Large intestine (tissue), 3 donors: ENCODE measurements around the gene GRAMD4. TPM values are rescaled to one million over a fixed set of nuclear protein-coding genes. Genes with fewer than 3 reads are reported as not detected.
A peak's percentile ranks its signal among the peaks of the same experiment; 100 is the strongest.

ENCODE experiments used
- DNase-seq, 2 donors: peaks; one replicate each; pipeline versions ENCODE4 v3.0.0 to v3.0.0-alpha.2; 2013
- H3K27ac ChIP-seq: one replicate; pipeline ENCODE4 v1.5.1; 2013; ENCODE audit warnings: low read length
- H3K27me3 ChIP-seq: 2 replicates; pipeline ENCODE4 v1.6.1; 2013; ENCODE audit warnings: low read length; ENCODE audit not compliant: control insufficient read depth, insufficient read depth
- H3K36me3 ChIP-seq: 2 replicates; pipeline ENCODE4 v1.6.1; 2013; ENCODE audit warnings: low read length; ENCODE audit not compliant: control insufficient read depth, insufficient read depth
- H3K4me1 ChIP-seq: one replicate; pipeline ENCODE4 v1.6.1; 2013; ENCODE audit warnings: low read length; ENCODE audit not compliant: control insufficient read depth, insufficient read depth
- H3K4me3 ChIP-seq: one replicate; pipeline ENCODE4 v1.5.1; 2013; ENCODE audit warnings: low read length
- H3K9me3 ChIP-seq: one replicate; pipeline ENCODE4 v1.6.1; 2013; ENCODE audit warnings: mild to moderate bottlenecking, low read depth, low read length, moderate library complexity; ENCODE audit not compliant: control insufficient read depth
- WGBS: methylation state at CpG from one replicate; pipeline ENCODE4 v1.1.5; 2013; ENCODE audit warnings: low lambda C conversion rate; ENCODE audit not compliant: insufficient coverage; 5-methylcytosine and 5-hydroxymethylcytosine counted together
- polyA plus RNA-seq: library from polyadenylated mRNA; unstranded; fragments of 120-200 nt; gene quantifications from one replicate; pipeline ENCODE4 v1.2.1, GENCODE V29; 2013

The GRAMD4 gene
- polyA plus RNA-seq, 1 donor, result 40.5 TPM

DNA sequence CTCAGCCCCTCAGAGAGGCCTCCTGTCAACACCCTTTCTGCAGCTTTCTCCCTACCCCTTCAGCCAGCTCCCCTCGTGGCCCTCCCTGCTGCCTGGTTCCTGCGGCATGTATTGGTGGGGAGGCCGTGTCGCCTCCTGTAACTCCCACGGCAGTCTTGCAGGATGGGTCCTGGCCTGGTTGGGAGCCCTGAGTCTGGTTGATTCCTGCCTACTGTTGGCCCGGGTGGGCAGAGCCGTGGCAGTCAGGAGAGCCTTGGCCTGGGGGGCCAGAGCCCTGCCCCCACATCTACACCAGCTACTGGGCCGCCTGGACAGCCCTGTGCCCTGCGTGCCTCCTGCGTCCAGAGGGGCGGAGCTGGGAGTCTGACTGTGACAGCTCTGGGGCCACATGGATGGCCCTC, 30.3 kb upstream of the GRAMD4 start:
- no peak for DNase-seq
- Histone ChIP-seq H3K27me3 (no peaks in the 10 kb centered on the region), H3K4me3 (no peak overlapping the region), H3K27ac (no peak overlapping the region), H3K36me3 (peaks cover 2% of the 10 kb centered on the region), H3K4me1 (peaks cover 28% of the 10 kb centered on the region), H3K9me3 (no peaks in the 10 kb centered on the region)
- WGBS, result no CpG with 5 or more reads among the region's 11 CpGs

DNA sequence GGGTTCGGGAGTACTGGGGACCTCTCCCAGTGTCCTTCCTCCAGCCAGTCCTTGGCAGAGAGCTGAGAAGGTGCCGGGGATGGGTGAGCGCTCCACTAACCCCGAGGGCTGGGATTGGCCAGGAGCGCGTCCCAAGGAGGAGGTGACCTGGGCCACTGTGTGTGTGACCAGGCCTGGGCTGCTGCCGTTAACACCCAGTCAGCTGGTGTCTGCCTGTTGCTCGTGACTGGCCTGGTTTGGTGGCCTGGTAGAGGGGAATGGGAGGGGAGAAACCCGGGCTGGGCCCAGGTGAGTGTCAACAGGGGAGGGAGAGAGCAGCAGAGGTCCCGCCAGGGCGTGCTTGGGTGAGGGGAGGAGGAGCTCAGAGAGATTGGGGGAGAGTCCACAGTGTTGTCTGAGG, 29.9 kb upstream of the GRAMD4 start:
- Histone ChIP-seq H3K4me1 (peaks cover 27% of the 10 kb centered on the region), H3K36me3 (peaks cover 2% of the 10 kb centered on the region), H3K27me3 (no peaks in the 10 kb centered on the region), H3K9me3 (no peaks in the 10 kb centered on the region), H3K27ac (no peak overlapping the region), H3K4me3 (no peak overlapping the region)
- 20% methylated on average over 1 of the region's 11 CpGs for WGBS
- no peak for DNase-seq

DNA sequence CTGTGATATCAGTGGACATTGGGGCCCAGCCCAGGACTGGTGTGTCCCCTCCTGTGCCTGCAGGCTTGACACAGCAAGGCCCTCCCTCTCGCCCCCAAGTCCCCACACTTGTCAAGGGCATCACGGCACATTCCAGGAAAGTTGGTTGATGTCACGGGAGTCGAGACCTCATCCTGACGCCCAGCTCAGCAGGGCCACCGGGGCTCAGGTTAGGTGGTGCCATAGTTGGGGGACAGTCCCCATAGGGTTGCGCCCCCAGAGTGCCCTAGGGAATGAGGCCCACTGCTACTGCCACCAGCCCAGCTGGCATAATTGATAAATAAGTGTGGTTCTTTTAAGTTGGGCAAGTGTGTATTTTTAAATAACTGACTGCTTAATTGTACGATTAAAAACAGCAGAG, 28.3 kb upstream of the GRAMD4 start:
- Histone ChIP-seq H3K27me3 (no peaks in the 10 kb centered on the region), H3K4me3 (no peak overlapping the region), H3K36me3 (no peaks in the 10 kb centered on the region), H3K27ac (no peak overlapping the region), H3K9me3 (no peaks in the 10 kb centered on the region), H3K4me1 (peaks cover 25% of the 10 kb centered on the region)
- DNase-seq, result no peak
- WGBS, result no CpG with 5 or more reads among the region's 8 CpGs

DNA sequence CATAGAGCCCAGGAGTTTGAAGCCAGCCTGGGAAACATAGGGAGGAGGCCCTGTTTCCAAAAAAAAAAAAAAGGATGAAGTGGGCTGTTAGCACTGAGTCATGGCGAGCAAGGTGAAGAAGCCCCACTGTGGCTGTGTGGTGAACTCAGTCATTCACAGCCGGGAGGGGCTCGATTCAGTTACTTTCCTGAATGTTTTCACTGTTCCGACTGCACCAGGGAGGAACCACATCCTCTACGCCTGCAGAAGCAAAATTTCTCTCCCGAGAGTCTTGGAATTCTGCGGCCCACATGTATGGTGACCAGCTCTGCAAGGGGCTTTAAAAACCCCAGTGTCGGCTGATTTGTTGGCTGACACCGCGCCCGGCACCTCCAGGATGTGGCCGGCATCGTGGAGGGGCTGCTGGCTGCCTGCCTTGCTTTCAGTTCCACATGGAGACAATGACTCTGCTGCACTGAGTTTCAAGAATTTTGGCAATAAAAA, 27.8 kb upstream of the GRAMD4 start:
- Histone ChIP-seq H3K27me3 (no peaks in the 10 kb centered on the region), H3K9me3 (no peaks in the 10 kb centered on the region), H3K4me3 (no peak overlapping the region), H3K4me1 (peaks cover 24% of the 10 kb centered on the region), H3K36me3 (no peaks in the 10 kb centered on the region), H3K27ac (no peak overlapping the region)
- no peak for DNase-seq
- WGBS, result no CpG with 5 or more reads among the region's 13 CpGs

DNA sequence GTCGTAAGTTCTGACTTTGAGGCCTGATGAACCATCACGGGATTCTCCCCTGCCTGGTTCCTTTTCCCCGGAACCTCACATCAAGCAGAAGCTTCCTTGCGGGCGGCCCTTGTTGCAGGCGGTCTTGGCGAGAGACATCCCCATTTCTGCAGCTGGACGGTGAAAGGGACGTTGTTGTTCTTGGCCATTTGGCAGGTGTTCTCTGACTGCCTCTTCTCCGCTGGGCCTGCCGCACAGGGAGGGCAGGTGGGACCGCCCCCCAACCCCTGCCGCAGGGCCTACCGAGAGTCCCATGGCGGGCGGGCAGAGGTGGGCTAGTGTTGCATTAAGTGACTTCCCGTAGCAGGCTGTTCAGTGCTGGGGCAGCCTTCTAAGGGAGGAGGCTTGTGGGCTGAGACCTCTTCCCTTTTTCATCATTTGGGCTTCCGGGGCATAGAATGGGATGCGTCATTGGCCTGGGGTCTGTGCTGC, 26.9 kb upstream of the GRAMD4 start:
- Histone ChIP-seq H3K4me3 (no peak overlapping the region), H3K27me3 (no peaks in the 10 kb centered on the region), H3K4me1 (peaks cover 26% of the 10 kb centered on the region), H3K36me3 (no peaks in the 10 kb centered on the region), H3K9me3 (no peaks in the 10 kb centered on the region), H3K27ac (no peak overlapping the region)
- no CpG with 5 or more reads among the region's 19 CpGs for WGBS
- no peak for DNase-seq

DNA sequence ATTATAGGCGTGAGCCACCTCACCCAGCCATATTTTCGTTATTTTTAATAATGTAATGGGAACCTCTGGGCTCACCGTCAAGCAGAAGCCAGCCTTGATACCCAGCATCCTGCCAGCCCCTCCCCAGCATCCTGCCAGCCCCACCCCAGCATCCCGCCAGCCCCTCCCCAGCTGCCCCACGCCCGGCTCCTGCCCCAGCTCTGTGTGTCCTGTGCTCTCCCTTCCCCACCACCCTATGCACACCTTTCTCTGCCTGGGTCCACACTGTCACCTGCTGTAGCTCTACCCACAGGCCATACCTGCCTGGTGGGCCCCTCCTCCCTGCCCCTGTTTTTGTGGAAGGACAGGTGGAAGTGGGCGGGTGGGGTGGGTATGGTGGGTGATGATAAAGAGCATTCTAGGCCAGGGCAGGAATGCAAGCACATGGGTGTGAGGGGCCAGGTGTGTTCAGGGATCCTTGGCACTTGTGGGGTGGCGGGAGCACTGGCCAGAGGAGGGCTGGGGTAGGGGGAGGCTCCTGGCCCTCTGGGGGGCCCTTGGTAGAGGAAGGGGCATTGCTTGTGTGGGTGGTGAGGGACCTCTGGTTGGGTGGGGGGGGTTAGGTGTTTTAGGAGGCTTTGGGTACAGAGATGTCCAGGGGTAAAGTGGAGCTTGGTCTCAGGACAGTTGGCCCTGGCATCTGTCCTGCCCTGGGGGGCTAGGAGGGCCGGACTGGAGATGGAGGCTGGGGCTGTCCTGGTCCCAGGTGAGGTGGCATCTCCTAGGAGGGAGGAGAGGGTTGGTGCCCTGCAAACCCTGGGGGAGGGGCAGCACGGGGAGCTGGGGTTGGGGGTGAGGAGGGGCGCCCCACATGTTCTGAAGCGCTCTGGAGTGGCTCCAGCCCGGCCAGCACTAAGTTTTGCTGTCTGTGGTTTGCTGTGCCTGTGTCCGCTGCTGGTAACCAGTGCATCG, 25.9 kb upstream of the GRAMD4 start:
- no peaks in the 10 kb centered on the region for H3K27me3 ChIP-seq
- H3K4me1 ChIP-seq, result peaks cover 28% of the 10 kb centered on the region
- no peaks in the 10 kb centered on the region for H3K9me3 ChIP-seq
- no CpG with 5 or more reads among the region's 15 CpGs for WGBS
- no peak overlapping the region for H3K27ac ChIP-seq
- DNase-seq, result no peak
- H3K36me3 ChIP-seq, result no peaks in the 10 kb centered on the region
- H3K4me3 ChIP-seq, result no peak overlapping the region

DNA sequence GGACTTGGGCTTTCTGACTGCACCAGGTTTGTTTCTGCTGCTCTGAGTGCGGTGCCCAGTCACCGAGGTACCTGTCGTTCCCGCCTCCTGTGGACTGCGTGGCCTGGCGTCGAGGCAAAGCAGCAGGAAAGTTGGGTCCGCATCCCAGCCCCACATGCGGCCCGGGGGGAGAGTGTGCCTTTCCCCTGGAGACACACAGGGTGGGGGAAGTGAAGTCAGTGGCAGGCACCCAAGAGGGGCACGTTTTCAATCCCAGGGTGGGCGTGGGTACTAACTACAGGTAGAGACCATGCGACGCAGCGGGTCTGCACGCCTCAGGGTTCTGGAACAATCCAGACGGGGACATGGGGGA, 25.3 kb upstream of the GRAMD4 start:
- no peaks in the 10 kb centered on the region for H3K36me3 ChIP-seq
- H3K4me1 ChIP-seq, result peaks cover 25% of the 10 kb centered on the region
- no peaks in the 10 kb centered on the region for H3K9me3 ChIP-seq
- H3K27me3 ChIP-seq, result no peaks in the 10 kb centered on the region
- no peak for DNase-seq
- no peak overlapping the region for H3K4me3 ChIP-seq
- WGBS, result no CpG with 5 or more reads among the region's 17 CpGs
- H3K27ac ChIP-seq, result no peak overlapping the region

DNA sequence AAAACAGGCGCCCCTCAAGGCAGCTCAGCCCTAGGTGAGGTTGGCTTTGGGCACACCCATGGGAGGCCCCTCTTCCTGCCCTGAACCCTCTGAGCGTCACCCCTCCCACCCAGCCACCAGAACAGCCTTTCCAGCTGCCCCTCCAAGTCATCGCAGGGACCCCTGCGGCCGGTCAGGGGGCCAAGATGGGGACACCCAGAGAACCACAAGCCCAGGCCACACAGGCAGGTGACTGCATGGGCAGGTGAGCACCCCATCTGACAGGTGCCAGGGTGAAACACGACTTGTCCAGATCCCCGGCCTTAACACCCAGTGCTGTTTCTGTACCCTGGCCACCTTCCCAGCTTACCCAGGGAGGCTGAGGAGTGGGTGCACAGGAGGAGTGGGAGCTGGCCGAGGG, 24.6 kb upstream of the GRAMD4 start:
- Histone ChIP-seq H3K4me3 (no peak overlapping the region), H3K36me3 (no peaks in the 10 kb centered on the region), H3K4me1 (peaks cover 25% of the 10 kb centered on the region), H3K27me3 (no peaks in the 10 kb centered on the region), H3K9me3 (no peaks in the 10 kb centered on the region), H3K27ac (no peak overlapping the region)
- no CpG with 5 or more reads among the region's 8 CpGs for WGBS
- DNase-seq, result no peak

DNA sequence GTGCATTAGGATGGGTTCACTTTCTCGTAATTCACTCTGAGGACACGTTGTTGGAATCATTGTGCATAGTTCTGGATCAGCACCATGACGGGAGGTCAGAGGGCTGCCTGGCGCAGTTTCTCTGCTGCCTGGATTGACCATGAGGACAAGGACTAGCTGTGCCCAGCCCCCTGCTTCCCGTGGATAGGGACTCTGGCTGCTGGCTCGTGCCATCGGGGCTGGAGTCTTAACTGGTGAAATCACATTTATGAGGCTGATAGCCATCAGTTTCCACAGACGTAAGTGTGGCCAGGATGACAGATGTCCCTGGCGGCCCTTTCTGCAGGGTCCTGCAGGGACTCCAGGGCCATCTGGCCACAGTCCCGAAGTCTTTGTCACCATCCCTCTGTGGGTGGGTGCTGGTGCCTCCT, 24.1 kb upstream of the GRAMD4 start:
- WGBS, result no CpG with 5 or more reads among the region's 10 CpGs
- H3K36me3 ChIP-seq, result no peaks in the 10 kb centered on the region
- H3K4me1 ChIP-seq, result peaks cover 25% of the 10 kb centered on the region
- no peak for DNase-seq
- H3K27me3 ChIP-seq, result no peaks in the 10 kb centered on the region
- no peak overlapping the region for H3K4me3 ChIP-seq
- no peaks in the 10 kb centered on the region for H3K9me3 ChIP-seq
- peak overlapping the region; percentile 88 for H3K27ac ChIP-seq

DNA sequence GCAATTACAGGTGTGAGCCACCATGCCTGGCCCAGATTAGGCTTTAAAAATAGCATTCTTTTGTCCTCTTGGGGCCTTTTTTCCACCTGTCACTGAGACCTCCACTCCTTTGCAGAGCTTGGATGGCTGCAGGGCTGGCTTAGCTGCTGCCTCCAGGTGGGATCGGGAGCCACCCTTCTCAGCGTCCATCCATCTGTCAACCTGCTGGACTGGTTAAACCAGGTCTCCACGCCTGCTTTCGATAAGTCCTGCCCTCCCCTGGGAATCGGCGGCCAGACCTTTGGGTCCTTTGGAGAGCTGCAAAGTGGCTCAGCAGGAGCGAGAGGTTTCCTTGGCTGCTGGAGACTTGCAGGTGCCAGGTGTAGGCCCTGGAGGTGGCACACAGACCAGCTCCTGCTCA, 23.4 kb upstream of the GRAMD4 start:
- H3K36me3 ChIP-seq, result no peaks in the 10 kb centered on the region
- no CpG with 5 or more reads among the region's 7 CpGs for WGBS
- DNase-seq, result peak; percentile 92 to 95
- no peaks in the 10 kb centered on the region for H3K9me3 ChIP-seq
- H3K4me3 ChIP-seq, result no peak overlapping the region
- peak overlapping the region; percentile 88 for H3K27ac ChIP-seq
- H3K27me3 ChIP-seq, result no peaks in the 10 kb centered on the region
- H3K4me1 ChIP-seq, result peaks cover 25% of the 10 kb centered on the region

DNA sequence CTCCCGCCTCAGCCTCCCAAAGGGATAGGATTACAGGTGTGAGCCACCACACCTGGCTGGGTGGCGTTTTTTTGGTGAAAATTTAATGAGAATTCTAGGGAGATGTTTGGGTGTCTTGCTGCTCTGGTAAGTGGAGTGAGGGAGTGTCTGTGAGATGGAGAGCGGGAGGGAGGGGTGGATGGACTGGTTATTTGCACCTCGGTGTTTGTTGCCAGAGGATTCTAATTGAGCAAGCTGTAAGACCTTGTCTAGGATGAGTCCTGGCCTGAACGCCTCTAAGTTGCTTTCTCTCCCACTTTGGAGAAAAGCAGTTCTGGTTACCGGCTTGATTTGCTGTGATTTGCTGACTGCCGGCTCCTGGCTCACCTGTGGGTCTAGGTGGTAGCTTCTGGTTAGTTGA, 22.0 kb upstream of the GRAMD4 start:
- peaks cover 25% of the 10 kb centered on the region for H3K4me1 ChIP-seq

More for the DNA sequence above, 22.0 kb upstream of the GRAMD4 start:
- WGBS, result no CpG with 5 or more reads among the region's 7 CpGs
- no peaks in the 10 kb centered on the region for H3K27me3 ChIP-seq
- H3K27ac ChIP-seq, result peak overlapping the region; percentile 54
- no peak overlapping the region for H3K4me3 ChIP-seq
- H3K36me3 ChIP-seq, result no peaks in the 10 kb centered on the region
- DNase-seq, result no peak
- no peaks in the 10 kb centered on the region for H3K9me3 ChIP-seq
